Measurements from ENCODE around the gene LOXHD1. TPM values are rescaled to one million over a fixed set of nuclear protein-coding genes. Genes with fewer than 3 reads are reported as not detected.

LOXHD1 gene, protein sequence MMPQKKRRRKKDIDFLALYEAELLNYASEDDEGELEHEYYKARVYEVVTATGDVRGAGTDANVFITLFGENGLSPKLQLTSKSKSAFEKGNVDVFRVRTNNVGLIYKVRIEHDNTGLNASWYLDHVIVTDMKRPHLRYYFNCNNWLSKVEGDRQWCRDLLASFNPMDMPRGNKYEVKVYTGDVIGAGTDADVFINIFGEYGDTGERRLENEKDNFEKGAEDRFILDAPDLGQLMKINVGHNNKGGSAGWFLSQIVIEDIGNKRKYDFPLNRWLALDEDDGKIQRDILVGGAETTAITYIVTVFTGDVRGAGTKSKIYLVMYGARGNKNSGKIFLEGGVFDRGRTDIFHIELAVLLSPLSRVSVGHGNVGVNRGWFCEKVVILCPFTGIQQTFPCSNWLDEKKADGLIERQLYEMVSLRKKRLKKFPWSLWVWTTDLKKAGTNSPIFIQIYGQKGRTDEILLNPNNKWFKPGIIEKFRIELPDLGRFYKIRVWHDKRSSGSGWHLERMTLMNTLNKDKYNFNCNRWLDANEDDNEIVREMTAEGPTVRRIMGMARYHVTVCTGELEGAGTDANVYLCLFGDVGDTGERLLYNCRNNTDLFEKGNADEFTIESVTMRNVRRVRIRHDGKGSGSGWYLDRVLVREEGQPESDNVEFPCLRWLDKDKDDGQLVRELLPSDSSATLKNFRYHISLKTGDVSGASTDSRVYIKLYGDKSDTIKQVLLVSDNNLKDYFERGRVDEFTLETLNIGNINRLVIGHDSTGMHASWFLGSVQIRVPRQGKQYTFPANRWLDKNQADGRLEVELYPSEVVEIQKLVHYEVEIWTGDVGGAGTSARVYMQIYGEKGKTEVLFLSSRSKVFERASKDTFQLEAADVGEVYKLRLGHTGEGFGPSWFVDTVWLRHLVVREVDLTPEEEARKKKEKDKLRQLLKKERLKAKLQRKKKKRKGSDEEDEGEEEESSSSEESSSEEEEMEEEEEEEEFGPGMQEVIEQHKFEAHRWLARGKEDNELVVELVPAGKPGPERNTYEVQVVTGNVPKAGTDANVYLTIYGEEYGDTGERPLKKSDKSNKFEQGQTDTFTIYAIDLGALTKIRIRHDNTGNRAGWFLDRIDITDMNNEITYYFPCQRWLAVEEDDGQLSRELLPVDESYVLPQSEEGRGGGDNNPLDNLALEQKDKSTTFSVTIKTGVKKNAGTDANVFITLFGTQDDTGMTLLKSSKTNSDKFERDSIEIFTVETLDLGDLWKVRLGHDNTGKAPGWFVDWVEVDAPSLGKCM (N-terminal part only)
- 1 to 10 TPM in 11 of 12 donors, not detected in 1; 1.2 to 3.6 (median 2.1) TPM for polyA plus RNA-seq (ENCODE audit: insufficient read length in 12 of 12)
- long read RNA-seq, donor 1: 0 reads
- long read RNA-seq, donor 2: 0 reads
- long read RNA-seq, donor 3: 0 reads
- long read RNA-seq, donor 4: 0 reads
- long read RNA-seq, donor 5: 0 reads
- long read RNA-seq, donor 6: 0 reads
- long read RNA-seq, donor 7: 0 reads
- long read RNA-seq, donor 8: 0 reads
- long read RNA-seq, donor 9: 0 reads
- long read RNA-seq, donor 10: 0 reads
- long read RNA-seq, donor 11: 0 reads

DNA sequence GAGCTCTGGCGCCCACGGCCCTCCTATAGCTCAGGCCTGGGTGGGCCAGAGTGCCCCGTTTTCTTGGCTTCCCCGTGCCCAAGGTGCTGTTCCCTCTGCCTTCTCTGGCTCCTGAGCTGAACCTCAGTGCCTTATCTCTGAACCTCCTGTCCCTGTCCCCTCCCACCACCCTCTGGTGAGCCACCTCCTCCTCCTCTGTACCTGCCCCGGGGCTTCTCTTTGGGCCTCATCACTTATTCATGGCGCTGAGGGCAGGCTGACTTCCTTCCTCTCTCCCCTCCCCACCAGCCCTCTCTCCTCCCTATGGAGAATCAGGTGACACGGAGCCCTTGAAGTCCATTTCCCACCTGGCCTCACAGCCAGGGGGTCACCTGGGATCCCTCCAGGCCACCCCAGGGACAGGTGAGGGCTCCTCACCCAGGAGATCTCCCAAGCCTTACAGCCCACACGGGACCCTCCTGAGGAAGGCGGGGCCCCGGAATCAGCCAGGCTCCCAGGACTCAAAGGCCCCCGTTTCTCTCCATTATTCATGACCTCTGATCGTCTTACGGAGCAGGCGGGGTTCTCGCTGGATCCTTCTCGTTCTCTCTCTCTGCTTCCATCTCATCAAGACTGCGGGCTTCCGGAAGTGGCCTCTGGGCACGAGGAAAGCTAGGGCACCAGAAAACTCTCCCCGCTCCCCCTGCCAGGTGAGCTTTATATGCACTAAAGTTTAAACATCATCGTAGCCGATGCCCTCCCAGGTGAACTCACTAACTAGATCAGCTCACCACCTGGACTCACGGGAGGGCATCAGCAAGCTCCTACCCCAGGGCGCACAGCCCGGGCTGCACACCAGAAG, at the start of gene LOXHD1:
Gene LOXHD1, minus strand, starts transcription at position 106 of the 841 bp plus-strand sequence. CDS start 187 bp downstream, outside the sequence.
- no peak for DNase-seq

DNA sequence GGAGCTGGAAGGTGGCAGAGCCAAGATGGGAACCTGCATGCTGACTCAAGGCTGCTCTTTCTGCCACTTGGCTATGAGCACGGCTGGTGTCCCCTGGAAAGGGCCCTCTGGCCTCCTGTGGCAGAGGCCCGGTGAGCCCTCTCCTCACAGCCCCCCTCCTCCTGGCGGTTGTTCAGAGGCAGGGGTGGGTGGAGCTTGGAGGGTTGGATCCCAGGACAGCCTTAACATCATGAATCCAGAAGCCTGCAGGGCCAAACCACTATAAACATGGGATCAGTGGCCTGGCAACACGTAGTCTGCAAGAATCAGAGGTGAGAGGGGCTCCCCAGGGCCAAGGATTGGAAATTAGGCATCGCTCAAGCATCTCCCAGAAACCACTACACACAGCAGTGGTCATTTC, 48.5 kb upstream of the LOXHD1 start:
- DNase-seq: no peak

DNA sequence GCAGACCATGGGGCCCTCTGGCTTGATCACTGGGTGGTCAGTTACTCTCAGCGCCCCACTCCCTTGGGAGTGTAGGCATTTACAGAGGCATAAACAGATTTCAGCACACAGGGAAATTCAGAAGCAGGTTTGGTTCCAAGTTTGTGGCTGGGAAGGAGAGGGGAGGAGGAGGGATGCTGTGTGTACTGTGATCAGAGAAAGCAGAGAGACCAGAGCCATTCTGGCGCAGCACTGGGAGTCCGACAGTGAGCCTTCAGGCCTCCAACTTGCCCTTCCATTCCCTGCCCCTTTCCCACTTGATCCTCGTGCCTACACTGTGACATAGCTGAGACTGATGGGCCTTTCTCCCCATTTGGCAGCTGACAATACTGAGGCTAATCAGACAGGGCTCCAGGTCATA, 47.8 kb upstream of the LOXHD1 start:
- DNase-seq: no peak

DNA sequence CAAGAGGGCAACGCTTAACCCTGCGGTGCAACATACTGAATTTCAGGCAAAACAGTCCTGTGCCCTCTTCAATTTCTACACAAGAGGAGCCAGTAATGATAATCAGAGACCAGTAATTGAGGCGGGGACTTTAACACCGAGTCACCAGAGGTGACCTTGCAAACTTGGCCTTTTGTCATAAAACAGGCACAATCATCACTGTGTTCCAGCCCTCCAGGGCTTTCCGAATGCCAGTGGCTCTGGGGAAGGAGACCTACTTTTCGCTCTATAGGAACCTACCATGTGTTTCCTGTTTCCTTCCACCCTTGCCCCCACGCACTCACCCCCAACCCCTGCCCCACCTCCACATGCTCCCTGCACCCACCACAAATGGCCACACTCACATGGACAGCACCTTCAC, 47.2 kb upstream of the LOXHD1 start:
- DNase-seq: no peak

DNA sequence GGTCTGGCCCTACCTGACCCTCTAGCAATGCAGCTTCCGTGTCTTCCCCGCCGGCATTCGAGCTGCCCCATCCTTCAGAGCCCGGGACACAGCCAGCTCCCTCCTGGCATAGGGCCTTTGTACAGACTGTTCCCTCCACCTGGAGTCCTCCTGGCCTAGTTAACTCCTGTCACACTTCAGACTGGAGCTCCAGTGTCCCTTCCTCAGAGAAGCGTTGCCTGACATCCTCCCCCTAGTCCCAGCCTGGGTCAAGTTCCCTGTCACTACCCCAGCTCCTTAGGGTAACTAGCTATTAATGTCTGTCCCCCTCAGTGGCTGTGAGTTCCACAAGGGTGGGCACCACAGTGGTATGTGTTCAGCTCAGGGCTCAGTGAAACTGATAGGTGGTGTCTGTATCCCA, 45.5 kb upstream of the LOXHD1 start:
- no peak for DNase-seq

DNA sequence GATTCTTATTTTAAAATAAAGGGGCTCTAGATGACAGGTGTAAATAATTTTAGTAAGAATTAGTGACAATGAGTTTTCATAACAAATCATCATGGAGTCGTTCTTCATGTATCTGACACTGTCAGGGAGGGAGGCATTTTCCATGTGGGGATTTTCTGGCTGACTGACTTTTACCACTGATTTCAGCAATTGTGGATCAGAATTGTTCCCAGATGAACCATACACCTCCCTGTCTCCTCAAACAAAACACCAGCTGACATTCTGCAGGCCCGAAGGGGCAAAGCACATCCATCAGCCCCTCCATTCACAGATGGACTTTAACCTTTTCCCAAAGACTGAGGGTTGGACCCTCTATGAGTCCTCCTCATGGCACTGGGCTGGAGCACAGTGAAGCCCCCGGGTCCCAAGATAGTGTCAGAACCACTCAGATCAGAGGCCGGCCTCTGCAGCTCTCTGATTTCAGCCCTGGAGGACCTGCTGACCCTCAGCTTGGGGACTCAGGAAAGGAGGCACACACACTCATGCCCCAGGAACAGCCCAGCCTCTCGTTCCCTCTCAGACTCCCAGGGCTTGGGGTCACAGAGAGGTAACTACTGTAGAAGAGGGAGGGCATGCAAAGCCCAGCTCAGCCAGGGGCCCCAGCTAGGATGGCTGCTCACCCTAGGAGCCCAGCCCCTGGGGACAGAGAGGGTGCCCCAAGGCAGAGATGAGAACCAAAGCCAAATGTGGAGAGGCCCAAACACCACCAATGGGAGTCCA, 43.2 kb upstream of the LOXHD1 start:
- DNase-seq: no peak

DNA sequence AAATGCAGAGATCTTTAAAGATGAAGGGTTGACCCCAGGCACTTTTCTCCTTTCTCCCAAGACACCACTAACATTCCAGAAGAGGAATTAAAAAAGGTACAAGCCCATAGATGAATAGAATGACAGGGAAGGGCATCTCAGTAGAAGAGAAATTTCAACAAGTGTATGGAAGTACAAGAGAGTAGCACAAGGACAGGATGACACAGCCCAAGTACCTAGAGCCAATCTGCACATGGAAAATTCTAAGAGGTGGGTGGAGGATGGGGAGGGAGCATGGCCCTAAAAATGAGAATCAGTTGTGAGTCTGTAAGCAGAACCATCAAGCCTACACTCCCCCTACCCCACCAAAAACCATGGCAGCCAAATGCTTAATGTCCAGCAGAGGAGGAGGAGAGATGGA, 39.7 kb upstream of the LOXHD1 start:
- DNase-seq: no peak

DNA sequence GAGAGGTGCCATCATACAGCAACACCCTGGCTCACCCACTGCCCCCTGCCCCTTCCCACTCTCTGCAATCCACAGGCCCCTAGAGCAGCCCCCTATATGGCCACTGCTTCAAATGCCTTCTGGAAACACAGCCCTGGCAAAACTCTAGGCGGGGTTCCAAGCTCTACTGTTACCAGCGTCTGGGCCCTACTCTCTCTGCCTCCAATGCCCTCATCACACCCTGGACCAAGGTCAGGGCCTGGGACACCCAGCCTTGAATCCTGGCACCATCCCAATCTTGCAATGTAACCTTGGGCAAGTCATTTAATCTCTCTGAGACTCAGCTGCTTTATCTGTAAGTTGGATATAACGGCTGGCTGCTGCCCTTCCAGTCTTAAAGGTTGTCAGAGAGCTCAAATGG, 39.2 kb upstream of the LOXHD1 start:
- DNase-seq: no peak

DNA sequence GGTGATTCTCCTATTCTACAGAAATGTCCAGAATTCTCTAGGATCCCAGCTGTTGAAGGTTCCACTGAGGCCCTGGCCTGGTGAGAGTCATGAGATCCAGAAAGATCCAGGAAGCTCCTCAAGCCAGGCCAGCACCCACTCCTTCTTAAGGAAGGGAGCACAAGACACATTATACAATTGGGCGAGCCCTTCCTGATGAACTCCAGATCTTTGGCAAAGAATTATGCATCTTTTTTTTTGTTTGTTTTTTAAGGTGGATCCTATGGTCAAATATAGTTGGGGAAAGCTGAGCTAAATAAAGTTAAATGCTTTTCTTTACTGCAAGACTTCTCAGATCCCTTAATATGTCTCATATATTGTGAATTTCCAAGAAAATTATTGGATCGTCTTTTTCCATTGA, 37.0 kb upstream of the LOXHD1 start:
- DNase-seq: no peak

DNA sequence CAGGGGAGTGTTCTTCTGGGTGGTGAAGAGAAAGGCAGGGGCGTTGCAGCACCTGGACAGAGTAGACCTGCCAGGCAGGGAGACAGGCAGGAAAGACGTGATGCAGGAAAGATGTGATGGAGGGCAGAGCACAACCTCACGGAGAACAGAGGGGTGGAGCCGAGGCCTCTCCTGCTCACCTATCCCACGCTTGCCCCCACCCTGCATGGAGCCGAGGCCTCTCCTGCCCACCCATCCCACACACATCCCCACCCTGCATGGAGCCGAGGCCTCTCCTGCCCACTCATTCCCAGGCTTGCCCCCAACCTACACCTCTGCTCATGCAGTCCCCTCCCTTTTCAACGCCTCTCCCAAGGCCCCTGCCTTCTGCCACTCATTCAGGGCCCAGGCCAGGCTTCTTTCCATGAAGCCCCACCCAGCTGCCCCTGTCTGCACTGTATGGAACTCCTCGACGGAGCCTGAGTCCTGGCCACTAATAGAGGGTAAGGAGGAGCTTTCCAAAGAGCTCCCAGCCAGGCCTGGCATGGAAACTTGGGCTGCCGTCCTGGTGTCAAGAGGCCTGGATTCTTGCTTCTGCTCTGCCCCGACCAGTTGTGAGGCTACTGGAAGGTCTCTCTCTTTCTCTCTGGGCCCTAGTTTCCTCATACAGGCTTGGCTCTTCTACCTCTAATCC, 32.0 kb upstream of the LOXHD1 start:
- no peak for DNase-seq

DNA sequence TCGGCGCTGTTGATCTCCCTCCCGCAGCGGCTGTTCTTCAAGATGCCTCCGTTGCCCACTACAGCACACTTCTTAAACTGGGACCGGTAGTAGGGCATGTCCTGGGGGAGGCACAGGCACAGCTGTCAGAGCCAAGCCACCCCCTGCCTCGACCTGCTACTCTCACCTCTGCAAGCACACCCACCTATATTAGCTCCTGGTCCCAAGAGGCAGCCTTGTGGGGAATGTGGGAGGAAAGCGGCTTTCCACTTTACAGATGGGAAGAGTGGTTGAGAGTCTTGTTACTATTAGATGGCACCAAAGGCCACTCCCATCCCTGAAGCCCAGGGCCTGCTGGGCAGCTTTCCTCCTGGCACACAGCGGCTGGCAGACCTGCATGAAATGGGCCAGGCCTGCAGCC, 29.2 kb upstream of the LOXHD1 start:
- DNase-seq: no peak

DNA sequence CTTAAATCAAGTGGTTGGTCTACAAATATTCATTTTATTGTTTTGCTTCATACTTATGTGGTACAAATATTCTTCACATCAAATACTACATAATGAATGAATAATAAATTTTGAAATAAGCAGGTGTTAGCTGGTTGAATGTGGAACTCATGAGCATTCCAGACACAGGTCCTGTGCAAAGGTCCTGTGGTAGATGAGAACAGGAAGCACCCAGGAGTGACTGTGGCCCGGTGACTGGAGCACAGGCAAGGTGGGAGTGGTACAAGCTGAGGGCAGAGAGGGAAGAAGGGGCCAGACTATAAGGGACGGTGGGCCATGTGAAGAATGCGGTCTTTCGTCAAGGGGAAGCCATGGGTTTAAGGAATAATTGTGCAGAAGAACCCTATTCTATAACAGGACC, 26.2 kb upstream of the LOXHD1 start:
- no peak for DNase-seq

DNA sequence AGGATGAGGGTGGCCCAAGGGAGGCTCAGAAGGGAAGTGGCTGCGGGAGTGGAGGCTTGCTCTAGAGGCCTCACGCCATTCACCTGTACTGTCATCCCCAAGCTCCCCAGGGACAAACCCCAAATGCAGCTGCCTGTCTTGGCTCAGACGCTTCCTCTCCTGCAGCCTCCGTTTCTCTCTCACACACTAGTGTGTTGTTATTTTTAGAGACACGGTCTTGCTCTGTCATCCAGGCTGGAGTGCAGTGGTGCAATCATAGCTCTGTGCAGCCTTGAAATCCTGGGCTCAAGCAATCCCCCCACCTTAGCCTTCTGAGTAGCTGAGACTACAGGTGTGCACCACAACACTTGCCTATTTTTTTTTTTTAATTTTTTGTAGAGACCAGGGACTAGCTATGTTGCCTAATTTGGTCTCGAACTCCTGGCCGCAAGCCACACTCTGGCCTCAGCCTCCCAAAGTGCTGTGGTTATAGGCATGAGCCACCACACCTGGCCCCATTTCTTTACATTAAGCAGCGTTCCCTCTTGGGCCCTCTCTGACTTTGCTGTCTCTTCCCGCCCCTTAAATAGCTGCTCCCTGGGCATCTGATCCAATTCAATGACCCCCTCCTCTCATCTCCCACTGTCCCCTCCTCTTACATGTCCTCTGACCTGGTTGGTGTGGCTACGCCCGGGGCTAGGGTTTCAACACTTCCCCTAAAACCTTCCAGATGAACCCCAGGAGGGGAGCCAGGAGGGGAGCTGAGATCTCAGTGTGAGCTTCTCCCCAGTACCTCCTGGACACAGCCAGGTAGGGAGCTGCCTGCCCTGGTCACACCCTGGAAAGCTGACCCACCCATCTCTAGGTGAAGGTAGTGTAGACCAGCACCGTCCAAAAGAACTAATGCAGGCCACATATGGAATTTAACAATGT, 24.0 kb upstream of the LOXHD1 start:
- DNase-seq: no peak

DNA sequence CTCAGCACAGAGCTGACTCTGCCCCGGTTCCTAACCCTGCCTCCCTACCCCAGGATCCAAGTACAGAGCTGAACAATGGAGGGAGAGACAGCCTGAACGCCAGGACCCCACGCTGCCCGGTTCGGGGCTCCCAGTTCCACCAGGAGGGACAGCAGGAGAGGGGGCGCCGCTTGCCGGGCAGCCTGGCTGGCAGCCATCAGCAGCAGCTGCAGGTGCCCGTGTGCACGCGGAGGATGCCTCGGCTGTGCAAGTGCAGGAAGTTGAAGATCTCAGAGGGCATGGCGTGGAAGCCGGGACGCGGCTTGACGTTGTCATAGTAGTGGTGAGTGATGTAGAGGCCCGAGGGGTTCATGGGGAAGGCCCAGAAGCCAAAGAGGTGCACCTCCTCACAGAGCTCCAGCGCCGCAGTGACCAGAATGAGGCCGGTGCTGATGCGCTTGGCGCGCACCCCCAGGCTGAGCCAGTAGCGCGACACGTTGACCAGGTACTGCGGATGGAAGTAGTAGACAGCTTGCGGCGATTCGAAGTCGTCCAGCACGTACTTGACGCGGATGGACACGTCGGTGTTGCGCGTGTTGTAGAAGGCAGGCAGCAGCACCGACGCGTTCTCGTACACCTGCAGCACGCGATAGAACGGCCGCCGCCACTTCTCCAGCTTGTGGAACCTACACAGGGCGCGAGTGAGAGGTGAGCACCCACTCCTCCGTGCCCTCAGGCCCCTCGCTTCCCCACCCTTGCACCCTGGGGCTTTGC, 23.0 kb upstream of the LOXHD1 start:
- no peak for DNase-seq

DNA sequence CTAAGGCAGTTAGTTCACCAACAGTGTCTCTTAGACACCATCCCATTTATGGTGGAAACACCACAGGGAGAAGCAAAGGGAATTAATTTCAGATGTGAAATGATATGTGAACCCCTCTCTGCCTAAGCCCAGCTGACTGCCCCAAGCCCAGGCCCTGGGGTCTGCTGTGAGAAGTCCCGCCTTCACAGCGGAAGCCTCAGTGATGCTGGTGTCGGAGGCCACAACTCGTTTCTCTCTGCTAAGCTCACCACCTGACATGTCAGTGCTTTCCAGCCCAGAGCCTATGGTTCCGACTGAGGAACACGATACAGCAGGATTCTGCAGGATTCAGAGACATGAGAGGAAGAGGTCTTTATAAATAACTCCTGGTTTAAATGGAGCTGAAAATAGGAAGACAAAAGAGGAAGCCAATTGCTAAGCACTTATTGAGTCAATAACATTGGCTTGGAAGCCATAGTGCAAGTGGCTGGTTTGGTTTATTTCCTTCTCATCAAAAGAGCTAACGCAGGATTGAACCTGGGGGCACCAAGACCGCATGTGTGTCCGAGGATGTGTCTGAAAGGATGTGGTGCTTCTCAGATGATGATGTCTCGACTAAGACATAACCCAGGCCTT, 21.9 kb upstream of the LOXHD1 start:
- no peak for DNase-seq

DNA sequence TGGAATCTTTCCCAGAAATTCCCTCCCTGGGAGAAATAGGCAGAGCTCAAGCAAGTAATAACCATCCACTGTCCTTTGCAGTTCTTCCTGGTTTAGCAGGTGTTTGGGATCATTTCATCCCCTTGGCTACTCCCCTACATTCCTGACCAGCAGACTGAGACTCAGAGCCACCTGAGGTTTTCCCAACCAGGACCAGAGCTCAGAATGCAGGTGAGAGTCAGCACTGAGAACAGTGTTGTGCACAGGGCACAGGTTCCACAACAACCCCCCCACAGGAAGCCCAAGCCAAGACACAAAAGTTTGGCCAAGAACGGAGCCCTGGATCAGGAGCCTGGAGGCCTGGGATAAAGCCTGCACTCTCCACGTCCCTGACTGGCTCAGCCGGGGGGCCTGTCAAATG, 21.0 kb upstream of the LOXHD1 start:
- DNase-seq: no peak

DNA sequence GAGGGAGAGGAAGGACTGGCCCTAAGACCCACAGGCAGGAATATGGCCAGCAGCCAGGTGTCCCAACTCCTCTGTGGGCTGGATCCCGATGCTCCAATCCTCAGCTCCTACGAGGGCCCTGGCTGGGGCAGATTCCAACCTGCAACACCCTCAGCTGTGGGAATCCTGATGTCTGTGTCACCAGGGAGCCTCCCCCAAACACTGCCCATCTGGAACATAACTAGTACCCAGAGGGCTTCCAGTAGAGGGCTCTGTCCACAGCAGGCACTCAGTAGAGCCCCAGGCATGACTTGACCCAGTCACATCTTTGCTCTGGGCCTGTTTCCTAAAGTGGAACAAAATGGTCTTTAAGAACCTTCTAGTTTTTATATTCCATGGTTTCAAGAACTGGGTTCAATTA, 20.6 kb upstream of the LOXHD1 start:
- no peak for DNase-seq

Measured in muscle of arm (tissue), 14 donors.